ENCODE data around the gene GPR108.

- TF ChIP-seq, protein P1, sequence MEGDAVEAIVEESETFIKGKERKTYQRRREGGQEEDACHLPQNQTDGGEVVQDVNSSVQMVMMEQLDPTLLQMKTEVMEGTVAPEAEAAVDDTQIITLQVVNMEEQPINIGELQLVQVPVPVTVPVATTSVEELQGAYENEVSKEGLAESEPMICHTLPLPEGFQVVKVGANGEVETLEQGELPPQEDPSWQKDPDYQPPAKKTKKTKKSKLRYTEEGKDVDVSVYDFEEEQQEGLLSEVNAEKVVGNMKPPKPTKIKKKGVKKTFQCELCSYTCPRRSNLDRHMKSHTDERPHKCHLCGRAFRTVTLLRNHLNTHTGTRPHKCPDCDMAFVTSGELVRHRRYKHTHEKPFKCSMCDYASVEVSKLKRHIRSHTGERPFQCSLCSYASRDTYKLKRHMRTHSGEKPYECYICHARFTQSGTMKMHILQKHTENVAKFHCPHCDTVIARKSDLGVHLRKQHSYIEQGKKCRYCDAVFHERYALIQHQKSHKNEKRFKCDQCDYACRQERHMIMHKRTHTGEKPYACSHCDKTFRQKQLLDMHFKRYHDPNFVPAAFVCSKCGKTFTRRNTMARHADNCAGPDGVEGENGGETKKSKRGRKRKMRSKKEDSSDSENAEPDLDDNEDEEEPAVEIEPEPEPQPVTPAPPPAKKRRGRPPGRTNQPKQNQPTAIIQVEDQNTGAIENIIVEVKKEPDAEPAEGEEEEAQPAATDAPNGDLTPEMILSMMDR (IDR thresholded peaks at IDR 0.05; ENCODE audit: insufficient read depth, low read depth, low read length) = no peak
- TF ChIP-seq EZH2 (IDR thresholded peaks at IDR 0.05; ENCODE audit: insufficient read depth, low read length) = no peak
These were observed 17.4 kb downstream of the GPR108 start for GRCh38 chr19:6719992-6720368.

Measured in astrocyte (in vitro differentiated cells and primary cell).